Midbrain (tissue), 1 donor: ENCODE data around the gene TIGIT.
"Not testable (repeated sequence)": the region's sequence is repeated elsewhere in the genome, so short reads cannot be mapped to it uniquely, and the experiment has no call there.

Experiments used
- DNase-seq: peaks from one replicate; lab custom pipeline; 2025; lab: John Stamatoyannopoulos, UW

TIGIT gene

DNA sequence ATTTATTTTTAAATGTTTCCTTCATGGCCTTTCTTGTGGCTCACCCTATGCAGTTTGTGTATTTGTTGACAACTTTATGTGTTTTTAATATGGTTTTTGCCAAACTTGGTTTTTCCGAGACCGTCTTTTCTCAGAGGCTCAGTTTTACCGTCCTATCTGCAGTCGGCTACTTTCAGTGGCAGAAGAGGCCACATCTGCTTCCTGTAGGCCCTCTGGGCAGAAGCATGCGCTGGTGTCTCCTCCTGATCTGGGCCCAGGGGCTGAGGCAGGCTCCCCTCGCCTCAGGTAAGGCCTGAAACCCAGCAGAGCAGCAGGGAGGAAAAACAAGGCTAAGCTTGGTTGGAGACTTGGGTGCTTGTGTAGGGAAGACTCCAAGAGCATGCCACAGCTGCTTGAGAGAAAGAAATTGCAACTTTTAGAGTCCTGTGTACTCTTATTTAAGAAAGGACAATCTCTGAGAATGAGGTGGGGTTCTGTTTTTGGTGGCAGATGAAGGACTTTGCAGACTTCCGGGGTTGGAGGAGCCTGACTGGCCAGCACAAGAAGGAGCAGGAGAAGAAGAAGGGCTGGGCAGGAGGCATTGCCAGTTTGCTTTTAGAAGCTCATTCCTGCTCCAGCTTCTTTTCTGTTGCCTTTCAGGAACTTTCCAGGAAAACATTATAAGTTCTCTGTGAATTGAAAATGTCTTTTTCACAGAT, at the start of gene TIGIT:
TIGIT (plus strand) TSS at position 191 of the 698 bp plus-strand sequence; CDS start at position 225, 34 bp downstream.
- no peak for DNase-seq

DNA sequence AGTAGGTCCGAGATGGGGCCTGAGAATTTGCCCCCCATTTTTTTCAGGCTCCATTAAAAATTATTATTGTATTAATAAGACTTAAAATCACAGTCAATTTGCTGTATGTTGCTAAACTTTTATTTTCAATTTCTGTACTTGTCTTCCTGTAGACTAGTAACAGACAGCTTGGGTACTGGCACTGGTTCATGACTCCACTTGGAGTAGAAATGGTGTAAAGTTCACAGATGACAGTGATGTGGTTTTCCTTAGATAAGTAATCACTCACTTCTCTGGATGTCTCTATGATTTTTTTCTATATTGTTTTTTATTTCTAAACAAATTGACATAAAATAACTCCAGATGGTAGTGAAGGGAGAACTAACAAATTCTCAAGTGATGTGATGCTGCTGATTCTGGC, 40.9 kb upstream of the TIGIT start:
- DNase-seq, result no peak

DNA sequence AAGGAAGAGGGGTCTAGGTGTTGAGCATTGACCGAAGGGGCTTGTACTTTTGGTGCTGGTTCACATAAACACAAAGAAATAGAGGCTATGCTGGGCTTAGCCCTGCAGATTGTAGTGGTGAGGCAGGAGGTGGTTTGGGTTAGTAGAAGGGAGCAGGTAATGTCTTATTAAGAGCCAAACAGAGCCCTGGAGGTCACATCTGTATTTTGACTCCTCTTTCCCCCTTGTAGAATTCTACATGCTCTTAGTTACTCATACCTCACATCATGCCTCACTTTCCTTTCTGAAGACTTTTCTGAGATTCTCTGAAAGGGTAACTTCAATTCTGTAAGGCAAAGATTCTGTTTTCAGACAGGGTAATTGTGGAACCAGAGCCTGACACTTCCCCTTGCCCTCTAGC, 40.3 kb upstream of the TIGIT start:
- DNase-seq, result no peak

DNA sequence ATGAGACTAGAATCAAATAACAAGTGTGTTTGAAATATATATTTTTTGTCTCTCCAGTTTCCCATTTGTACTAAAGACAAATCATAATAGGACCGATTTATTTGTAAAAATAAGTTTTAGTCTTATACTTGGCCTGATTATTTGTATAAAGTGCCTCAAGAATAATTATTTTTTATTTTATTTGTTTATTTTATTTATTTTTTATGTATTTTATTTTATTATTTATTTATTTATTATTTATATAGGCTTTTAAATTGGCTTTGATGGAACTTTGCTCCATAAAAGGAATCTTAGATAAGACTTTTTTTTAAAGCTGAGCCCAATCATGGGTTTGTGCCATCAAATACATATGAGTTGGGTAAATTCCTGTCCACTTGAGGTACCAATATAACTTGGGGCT, 34.3 kb upstream of the TIGIT start:
- DNase-seq, result no peak

DNA sequence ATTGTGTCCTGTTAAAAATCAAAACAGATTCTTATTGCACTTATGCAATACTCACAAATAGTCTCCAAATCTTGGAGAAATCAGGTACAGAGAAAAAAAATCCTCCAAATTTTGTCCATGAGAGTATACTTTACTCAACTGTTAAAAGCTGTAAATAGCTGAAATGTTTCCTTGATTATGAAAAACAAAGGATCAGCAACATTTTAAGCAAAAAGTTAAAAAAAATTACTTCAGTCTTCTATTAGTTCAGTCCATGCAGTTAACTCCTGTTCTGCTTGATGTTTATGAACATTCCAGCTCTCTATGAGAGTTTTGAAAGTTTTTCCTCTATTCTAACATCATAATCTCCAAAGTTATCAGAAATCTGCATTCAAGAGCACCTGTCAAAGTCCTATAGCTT, 33.7 kb upstream of the TIGIT start:
- no peak for DNase-seq

DNA sequence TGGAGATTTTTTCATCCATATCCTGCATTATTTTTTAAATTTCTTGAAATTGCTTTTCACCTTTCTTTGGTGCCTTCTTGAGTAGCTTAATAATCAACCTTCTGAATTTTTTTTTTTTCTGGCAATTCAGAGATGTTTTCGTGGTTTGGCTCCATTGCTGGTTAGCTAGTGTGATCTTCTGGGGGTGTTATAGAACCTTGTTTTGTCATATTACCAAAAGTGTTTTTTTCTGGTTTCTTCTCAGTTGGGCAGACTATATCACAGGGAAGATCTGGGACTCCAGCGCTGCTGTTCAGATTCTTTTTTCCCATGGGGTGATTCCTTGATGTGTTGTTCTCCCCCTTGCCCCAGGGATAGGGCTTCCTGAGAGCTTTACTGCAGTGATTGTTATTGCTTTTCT, 23.8 kb upstream of the TIGIT start:
- no peak for DNase-seq

DNA sequence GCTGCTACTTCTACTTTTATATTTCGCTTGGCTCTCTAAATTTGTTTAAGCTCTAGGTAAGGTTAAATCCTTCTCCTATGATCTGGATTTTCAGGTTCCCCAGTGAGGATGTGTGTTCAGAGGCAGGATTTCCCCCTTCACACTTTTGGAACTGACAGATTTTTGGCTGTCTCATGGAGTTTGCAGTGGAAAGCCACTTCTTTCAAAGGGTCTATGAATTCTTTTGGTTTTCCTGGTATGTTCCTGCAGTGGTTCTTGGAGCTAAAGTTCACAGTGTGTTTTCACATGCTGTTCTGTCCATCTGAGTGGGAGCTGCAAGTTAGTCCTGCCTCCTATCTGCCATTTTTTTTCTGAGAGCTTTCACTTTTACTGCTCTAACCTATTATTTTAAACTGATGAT, 21.6 kb upstream of the TIGIT start:
- DNase-seq, result no peak

DNA sequence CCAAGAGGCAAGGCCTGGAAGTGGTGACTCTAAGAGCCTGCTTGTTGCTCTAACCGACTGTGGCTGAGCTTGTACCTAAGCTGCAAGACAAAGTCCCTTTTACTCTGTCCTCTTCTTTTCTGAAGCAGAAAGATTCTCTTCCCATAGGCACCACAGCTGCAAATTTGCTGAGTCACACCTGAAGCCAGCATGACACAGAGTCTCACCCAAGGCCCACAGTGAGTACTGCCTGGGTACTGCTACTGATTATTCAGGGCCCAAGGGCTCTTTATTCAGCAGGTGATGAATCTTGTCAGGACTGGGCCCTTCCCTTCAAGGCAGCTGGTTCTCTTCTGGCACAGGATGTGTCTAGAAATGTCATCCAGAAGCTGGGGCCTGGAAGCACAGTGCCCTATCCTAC, 18.9 kb upstream of the TIGIT start:
- DNase-seq, result no peak

DNA sequence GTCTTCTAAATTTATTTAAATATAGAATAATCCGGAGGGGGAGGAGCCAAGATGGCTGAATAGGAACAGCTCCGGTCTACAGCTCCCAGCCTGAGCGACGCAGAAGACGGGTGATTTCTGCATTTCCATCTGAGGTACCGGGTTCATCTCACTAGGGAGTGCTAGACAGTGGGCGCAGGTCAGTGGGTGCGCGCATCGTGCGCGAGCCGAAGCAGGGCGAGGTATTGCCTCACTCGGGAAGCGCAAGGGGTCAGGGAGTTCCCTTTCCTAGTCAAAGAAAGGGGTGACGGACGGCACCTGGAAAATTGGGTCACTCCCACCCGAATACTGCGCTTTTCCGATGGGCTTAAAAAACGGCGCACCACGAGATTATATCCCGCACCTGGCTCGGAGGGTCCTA, 17.0 kb upstream of the TIGIT start:
- not testable (repeated sequence) for DNase-seq

DNA sequence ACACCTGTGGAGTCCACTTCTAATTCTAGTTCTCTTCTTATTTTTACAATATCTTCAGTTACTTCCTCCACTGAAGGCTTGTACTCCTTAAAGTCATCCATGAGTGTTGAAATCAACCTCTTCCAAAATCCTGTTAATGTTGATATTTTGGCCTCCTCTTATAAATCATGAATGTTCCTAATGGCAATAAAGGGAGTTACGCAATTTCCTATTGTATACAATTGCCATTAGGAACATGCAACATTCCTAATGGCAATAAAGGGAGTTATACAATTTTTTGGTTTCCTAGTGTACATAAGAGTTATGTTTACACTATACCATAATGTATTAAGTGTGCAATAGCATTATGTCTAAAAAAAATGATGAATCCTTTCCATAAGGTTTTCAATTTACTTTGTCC, 9.2 kb upstream of the TIGIT start:
- DNase-seq, result no peak

DNA sequence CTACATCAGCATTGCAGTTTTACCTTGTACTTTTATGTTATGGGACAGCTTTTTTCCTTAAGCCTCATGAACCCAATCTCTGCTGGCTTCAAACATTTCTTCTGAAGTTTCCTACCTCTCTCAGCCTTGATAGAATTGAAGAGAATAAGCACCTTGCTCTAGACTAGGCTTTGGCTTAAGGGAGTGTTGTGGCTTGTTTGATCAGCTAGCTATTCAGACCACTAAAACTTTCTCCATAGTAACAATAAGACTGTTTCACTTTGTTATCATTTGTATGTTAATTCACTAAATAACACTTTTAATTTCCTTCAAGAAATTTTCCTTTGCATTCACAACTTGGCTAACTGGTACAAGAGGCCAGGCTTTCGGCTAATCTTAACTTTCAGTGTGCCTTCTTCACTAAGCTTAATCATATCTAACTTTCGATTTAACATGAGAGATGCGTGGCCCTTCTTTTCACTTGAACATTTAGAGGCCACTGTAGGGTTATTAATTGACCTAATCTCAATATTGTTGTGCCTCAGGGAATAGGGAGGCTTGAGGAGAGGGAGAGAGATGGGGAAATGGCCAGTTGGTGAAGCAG, 8.1 kb upstream of the TIGIT start:
- DNase-seq, result no peak

DNA sequence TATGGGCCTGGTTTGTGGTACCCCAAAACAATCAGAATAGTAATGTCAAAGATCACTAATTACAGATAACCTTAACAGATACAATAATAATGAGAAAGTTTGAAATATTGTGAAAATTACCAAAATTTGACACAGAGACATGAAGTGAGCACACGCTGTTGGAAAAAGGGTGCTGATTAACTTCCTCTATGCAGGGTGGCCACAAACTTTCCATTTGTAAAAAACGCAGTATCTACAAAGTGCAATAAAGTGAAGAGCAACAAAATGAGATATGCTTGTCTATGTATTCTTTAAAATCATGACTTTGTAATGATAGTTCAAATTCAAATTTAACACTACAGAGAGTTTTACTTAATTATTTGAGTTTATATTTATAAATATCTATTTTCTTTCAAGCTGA, 7.6 kb upstream of the TIGIT start:
- no peak for DNase-seq

DNA sequence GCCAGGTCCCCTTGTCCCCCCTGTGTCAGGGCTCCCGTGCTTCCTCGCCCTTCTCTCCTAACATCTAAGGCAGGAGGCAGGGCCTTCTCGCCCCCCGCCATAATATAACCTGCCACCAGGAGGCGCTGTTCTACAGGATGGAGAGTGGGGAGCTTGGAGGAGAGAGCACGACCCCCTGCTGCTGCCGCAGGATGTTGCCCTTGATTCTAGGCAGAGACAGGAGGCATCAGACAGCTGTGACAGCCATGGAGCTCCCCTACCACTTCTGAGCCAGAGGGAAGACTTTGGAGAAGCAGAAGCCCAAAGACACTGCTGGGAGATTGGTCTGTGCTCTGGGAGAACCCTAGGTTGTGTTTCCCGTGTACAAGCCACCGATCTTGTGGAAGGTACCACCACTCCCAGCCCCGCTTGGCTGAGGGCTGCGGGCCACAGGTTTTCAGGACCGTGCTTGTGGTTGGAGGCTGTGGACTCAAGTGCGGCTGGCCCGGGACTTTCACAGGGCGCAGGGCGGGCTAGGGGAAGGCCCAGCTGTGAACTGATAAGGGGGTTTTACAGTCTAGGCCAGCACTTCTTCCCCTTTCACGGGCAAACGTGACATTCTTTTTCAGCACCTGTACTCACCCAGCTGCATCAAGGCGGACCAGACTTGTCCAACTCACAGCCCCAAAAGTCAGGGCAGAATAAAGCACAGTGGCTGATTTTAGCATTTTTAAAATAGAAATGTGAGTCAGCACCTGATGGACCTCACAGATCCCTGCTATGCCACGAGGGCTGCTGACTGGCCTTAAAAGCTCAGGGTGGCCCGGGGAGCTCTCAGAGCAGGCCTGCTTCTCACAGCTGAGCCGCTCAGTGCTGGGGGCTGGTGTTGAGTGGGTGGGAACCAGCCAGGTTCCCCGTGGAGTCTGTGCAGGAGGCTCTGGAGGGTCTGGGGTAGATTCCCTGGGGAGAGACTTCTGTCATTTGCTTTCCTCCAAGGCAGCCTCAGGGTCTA, 2.6 kb upstream of the TIGIT start:
- peak; percentile 45 for DNase-seq

DNA sequence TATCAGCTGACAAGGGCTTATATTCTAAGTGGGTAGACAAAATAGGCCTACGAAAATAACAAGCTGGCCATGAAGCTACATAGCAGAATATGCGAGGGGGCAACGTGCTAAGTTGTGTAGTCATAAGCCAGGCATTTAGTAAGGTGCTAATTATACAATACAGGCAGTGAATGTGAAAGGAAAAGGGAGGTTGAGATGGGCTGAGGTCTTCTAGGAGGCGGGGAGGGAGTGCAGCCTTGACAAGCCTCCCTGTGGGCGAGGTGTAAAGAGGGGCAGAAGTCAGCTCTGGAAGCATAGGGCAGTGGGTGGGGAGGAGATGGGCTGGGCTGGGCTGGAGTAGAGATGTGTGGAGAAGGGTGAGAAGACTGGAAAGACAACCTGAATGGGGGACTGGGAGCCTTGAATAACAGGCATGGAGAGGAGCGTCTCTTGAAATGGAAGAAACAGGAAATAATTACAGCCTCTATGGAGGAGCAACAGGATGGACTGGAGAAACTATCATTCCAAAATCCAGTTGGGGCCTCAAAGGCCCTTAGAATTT, 1.2 kb downstream of the TIGIT start:
- DNase-seq, result no peak

DNA sequence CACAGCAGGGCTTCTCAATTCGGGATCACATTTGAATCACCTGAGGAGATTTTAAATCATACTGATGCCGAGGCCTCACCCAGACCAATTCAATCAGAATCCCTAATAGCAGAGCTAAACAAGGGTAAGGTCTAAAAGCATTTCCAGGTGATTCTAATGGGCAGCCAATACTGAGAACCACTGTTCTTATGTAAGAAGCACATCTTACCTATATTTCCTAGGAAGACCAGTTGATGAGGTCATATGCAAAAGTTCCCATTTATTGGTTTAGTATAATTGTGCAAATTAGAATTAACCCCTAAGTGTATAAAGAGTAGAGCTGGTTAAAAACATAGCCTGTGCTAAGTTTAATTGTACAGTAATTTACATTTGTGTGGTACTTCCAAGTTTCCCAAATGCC, 2.1 kb downstream of the TIGIT start:
- DNase-seq, result no peak

DNA sequence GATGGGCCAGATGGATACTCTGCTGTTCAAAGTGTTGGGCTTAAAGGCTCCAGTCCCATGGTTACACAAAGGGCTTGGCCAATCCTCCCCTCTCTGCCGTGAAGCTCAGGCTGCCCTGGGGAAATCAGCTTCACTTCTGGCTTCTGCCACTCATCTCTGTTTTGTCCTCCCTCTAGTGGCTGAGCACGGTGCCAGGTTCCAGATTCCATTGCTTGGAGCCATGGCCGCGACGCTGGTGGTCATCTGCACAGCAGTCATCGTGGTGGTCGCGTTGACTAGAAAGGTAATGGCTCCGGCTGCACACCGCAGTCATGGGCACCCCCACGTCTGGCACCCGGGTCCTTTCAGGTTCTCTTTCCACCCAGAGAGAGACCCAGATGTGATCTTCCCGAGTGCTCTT, 5.6 kb downstream of the TIGIT start:
- no peak for DNase-seq

DNA sequence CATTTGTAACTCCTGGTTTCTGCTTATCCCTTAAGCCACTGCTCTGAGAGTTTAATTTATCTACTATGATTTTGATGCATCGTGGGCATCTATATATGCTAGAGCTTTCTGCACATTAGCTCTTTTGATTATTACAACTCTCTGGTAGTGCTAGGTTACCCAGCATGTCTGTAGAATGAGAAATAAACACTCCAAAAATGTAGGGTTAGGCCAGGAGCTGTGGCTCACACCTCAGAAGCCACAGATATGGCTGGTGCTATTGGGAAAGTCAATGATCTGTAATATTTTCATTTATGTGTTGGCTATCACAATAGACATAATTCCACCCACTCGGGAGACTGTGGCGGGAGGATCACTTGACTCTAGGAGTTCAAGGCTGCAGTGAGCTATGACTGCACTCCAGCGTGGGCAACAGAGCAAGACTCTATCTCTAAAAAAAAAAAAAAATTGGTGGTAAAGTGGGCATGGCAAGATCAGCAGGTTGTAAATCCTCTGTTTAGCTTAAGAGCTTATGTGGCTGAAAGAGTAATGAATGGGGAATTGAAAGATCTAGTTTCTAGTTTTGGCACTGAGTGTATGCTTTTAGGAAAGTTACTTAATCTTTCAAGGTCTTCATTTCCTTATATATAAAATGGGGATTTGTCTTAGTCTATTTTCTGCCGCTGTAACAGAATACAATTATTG, 6.3 kb downstream of the TIGIT start:
- DNase-seq, result no peak

DNA sequence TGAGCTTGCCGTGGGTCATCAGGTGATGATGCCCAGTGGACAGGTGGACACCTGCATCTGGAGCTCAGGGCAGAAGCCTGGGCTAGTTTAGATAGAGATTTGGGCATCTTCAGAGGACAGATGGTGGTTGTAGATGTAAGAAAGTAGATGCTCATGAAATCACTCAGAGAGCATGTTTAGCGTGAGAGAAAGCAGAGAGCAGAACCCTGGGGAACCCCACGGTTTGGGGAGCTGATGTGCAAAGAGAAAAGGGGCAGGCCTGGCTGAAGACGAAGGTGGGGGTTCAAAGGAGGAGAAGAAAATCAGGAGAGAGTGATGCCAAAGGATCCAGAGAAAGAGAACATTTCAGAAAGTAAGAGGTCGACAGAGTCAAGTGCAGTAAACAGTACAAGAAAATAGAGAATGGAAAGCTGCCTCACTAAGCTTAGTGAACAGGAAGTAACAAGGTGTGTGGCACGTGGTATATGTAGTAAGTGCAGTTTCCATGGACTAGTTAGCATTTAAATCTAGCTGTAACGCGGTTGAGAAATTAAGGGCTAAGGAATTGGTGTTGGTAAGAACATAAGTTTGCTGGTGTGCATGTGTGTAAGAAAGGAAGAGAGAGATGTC, 13.5 kb downstream of the TIGIT start:
- DNase-seq, result no peak

DNA sequence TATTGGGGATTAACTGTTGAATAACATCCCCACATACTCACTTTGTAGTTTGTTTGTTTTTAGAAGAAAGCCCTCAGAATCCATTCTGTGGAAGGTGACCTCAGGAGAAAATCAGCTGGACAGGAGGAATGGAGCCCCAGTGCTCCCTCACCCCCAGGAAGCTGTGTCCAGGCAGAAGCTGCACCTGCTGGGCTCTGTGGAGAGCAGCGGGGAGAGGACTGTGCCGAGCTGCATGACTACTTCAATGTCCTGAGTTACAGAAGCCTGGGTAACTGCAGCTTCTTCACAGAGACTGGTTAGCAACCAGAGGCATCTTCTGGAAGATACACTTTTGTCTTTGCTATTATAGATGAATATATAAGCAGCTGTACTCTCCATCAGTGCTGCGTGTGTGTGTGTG, 14.0 kb downstream of the TIGIT start:
- no peak for DNase-seq

DNA sequence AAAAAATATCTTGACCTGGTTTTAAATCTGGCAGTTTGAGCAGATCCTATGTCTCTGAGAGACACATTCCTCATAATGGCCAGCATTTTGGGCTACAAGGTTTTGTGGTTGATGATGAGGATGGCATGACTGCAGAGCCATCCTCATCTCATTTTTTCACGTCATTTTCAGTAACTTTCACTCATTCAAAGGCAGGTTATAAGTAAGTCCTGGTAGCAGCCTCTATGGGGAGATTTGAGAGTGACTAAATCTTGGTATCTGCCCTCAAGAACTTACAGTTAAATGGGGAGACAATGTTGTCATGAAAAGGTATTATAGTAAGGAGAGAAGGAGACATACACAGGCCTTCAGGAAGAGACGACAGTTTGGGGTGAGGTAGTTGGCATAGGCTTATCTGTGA, 14.5 kb downstream of the TIGIT start:
- no peak for DNase-seq

DNA sequence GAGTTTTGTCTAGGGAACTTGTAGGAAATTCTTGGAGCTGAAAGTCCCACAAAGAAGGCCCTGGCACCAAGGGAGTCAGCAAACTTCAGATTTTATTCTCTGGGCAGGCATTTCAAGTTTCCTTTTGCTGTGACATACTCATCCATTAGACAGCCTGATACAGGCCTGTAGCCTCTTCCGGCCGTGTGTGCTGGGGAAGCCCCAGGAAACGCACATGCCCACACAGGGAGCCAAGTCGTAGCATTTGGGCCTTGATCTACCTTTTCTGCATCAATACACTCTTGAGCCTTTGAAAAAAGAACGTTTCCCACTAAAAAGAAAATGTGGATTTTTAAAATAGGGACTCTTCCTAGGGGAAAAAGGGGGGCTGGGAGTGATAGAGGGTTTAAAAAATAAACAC, 15.0 kb downstream of the TIGIT start:
- no peak for DNase-seq

DNA sequence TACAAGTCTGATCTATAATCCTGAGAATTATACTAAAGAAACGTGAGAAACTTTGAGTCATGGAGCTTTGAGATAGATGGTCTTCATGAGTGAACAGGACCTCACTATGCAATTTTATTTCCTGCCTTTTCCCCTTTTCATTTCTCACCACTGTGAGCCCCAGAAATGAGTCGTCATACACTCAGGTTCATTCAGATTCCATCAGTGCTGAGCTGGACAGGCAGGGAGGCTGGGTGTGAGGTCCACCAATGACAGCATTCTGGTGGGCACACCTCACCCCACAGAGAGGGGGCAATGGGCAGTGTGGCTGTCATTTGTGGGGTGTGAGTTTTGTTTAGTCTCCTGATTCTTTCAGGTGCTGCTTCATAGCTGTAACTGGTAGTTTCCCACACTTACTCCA, 16.9 kb downstream of the TIGIT start:
- no peak for DNase-seq
